Omental fat pad (tissue), 4 donors: ENCODE results near the gene AP1G2. TPM values are rescaled to one million over a fixed set of nuclear protein-coding genes. Genes with fewer than 3 reads are reported as not detected.

Experiments
- ATAC-seq: fragments of 150-250 bp; one replicate; pipeline ENCODE4 v1.9.1; 2016; ENCODE audit warnings: mild to moderate bottlenecking, moderate library complexity; ENCODE audit not compliant: low FRiP score
- DNase-seq: peaks from one replicate; pipeline ENCODE4 v3.0.0-alpha.2; 2019; ENCODE audit warnings: low spot score
- CTCF ChIP-seq, 3 donors: fragments of 450-650 bp; IDR thresholded peaks; one replicate each; pipeline ENCODE4 v1.5.1; 2016 to 2017; ENCODE audit warnings: antibody characterized with exemption in 3 of 3, mild to moderate bottlenecking in 3 of 3, moderate library complexity in 2 of 3
- total RNA-seq, 4 donors: library from RNA; depleted of rRNA; stranded (reverse); fragments of >200 nt; gene quantifications; one replicate each; pipeline ENCODE4 v1.1.0, GENCODE V29; 2016

Gene AP1G2
- total RNA-seq, 4 donors from 2014 or later: 49.5 to 72.9 (median 58.0) TPM

GRCh38 chr14:23559010-23559925 lies 8.3 kb downstream of the AP1G2 start:
- TF ChIP-seq CTCF (IDR thresholded peaks at IDR 0.05): peak in 1 of 3 donors; percentile 66
- DNase-seq (peak; percentile 51), ATAC-seq (no peak)

DNA sequence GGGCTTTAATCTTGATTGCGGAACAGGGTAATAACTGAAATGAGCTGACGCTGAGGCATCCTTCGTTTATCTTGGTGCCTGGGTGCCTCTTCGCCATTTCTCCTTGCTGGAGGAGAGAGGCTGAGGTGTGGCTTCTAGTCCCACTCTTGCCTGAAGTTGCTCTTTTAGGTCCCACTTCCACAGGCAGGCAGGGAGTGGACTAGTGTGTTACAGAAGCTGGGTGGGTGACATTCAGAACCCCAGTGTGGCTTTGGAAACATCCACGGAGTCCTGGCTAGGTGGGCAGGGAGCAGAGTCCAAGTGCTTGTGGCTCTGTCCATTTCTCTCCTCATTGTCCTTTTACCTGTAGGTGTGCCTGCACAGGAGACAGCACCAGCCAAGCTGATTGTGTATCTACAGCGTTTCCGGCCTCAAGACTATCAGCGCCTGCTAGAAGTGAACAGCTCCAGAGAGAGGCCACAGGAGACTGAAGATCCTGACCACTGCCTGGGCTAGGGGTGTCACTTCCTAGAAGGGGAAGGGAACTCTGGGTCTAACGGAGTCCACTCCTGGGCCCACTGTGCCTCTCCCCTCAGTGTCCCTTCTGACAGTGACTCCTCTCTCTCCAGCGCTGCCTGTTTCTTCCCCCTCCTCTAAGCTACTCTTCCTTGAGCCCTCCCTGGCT lies 9.1 kb downstream of the AP1G2 start:
- no peak for TF ChIP-seq CTCF (IDR thresholded peaks at IDR 0.05)
- ATAC-seq (no peak), DNase-seq (no peak)

DNA sequence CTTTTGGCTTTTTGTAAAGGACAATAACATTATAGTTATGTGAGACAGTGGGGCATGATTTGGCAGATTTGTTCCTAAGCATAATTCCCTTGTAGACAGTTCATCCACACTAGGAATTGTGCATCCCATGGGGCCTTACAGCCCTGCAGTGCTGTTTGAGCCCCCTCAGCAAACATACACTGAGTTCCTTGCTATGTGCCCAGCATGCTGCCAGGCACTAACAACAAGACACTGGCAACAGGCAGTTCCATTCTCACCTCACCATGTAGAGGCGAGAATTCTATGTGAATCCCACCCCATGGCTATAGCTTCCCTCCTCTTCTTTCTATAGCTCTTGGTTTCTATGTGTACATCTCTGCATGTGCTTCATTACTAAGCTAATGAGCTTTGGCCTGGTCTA lies 9.6 kb downstream of the AP1G2 start:
- ATAC-seq: no peak
- TF ChIP-seq CTCF (IDR thresholded peaks at IDR 0.05): no peak
- DNase-seq: no peak

- no peak for TF ChIP-seq CTCF (IDR thresholded peaks at IDR 0.05)
- ATAC-seq (no peak), DNase-seq (no peak)
These were observed 10.1 kb downstream of the AP1G2 start for GRCh38 chr14:23557521-23557920.

DNA sequence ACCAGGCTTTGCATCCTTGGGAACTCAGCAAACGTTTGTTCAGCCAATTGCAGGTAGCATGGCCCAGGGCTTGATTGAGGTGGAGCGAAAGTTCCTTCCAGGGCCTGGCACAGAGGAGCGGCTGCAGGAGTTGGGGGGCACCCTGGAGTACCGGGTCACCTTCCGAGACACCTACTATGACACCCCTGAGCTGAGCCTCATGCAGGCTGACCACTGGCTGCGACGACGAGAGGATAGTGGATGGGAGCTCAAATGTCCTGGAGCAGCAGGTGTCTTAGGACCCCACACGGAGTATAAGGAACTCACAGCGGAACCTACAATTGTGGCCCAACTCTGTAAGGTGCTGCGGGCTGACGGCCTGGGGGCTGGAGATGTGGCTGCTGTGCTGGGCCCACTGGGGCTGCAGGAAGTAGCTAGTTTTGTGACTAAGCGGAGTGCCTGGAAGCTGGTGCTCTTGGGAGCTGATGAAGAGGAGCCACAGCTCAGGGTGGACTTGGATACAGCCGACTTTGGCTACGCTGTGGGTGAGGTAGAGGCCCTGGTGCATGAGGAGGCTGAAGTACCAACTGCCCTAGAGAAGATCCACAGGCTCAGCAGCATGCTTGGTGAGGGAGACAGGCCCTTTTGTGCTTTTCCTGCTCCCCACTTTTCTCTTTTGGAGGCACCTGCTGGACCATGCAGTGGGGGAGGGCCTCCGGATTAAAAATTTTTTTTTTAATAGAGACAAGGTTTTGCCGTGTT lies 10.7 kb downstream of the AP1G2 start:
- ATAC-seq (no peak), DNase-seq (no peak)
- TF ChIP-seq CTCF (IDR thresholded peaks at IDR 0.05): no peak

GRCh38 chr14:23555882-23556699 lies 11.5 kb downstream of the AP1G2 start, which contains the start of gene THTPA:
Gene THTPA (plus strand): TSS chr14:23556271. CDS start chr14:23556758, 487 bp downstream.
- no peak for TF ChIP-seq CTCF (IDR thresholded peaks at IDR 0.05)
- peak; percentile 92 for ATAC-seq
- DNase-seq: peak; percentile 84
